Muscle of back (tissue), 11 donors: ENCODE results near the gene DST. TPM values are rescaled to one million over a fixed set of nuclear protein-coding genes. Genes with fewer than 3 reads are reported as not detected.
A peak's percentile ranks its signal among the peaks of the same experiment; 100 is the strongest.

ENCODE experiments used
- DNase-seq, 3 donors: peaks; one replicate each; pipeline versions ENCODE4 v3.0.0 to v3.0.0-alpha.2; 2013
- polyA plus RNA-seq, 10 donors: library from polyadenylated mRNA; unstranded; fragments of 120-200 nt; gene quantifications; one replicate each; pipeline ENCODE4 v1.2.1, GENCODE V29; 2013; ENCODE audit not compliant: insufficient read length in 10 of 10

DST gene
- polyA plus RNA-seq, 10 donors: 146 to 236 (median 192) TPM

- no peak for DNase-seq
Observed at GRCh38 chr6:56486681-56487080, 156.0 kb downstream of the DST start.

- no peak for DNase-seq
Observed at GRCh38 chr6:56484669-56485068, 158.0 kb downstream of the DST start.

GRCh38 chr6:56483929-56484328 lies 158.8 kb downstream of the DST start:
- no peak for DNase-seq

GRCh38 chr6:56482525-56482924 lies 160.2 kb downstream of the DST start:
- DNase-seq: no peak

- DNase-seq: no peak
Observed at GRCh38 chr6:56481957-56482356, 160.7 kb downstream of the DST start.

GRCh38 chr6:56480654-56481337 lies 161.9 kb downstream of the DST start:
- no peak for DNase-seq

GRCh38 chr6:56480246-56480645 lies 162.4 kb downstream of the DST start:
- no peak for DNase-seq

- no peak for DNase-seq
Observed at GRCh38 chr6:56479381-56479780, 163.3 kb downstream of the DST start.

GRCh38 chr6:56478202-56478601 lies 164.5 kb downstream of the DST start:
- DNase-seq: no peak

- no peak for DNase-seq
Observed at GRCh38 chr6:56477241-56477640, 165.4 kb downstream of the DST start.

- DNase-seq: peak in 1 of 3 donors; percentile 27
Observed at GRCh38 chr6:56475736-56476457, 166.8 kb downstream of the DST start.

- no peak for DNase-seq
Observed at GRCh38 chr6:56474532-56474931, 168.2 kb downstream of the DST start.

GRCh38 chr6:56463443-56463842 lies 179.2 kb downstream of the DST start:
- DNase-seq: no peak

- DNase-seq: no peak
Observed at GRCh38 chr6:56459030-56459805, 183.5 kb downstream of the DST start.

- no peak for DNase-seq
Observed at GRCh38 chr6:56458324-56458884, 184.3 kb downstream of the DST start.

GRCh38 chr6:56456785-56457184 lies 185.9 kb downstream of the DST start:
- DNase-seq: no peak

GRCh38 chr6:56450882-56451739 lies 191.6 kb downstream of the DST start:
- DNase-seq: peak; percentile 35 to 66 (median 41)

- no peak for DNase-seq
Observed at GRCh38 chr6:56450376-56450775, 192.3 kb downstream of the DST start.

- peak in 2 of 3 donors; percentile 26 to 51 for DNase-seq
Observed at GRCh38 chr6:56448046-56448445, 194.6 kb downstream of the DST start.

- DNase-seq: peak; percentile 19 to 79 (median 48)
Observed at GRCh38 chr6:56445818-56446217, 196.9 kb downstream of the DST start.

GRCh38 chr6:56444855-56445254 lies 197.8 kb downstream of the DST start:
- no peak for DNase-seq
